Activated naive CD4-positive, alpha-beta T cell treated with anti-CD3 and anti-CD28 coated beads, Interleukin-2, amount 50 U/mL, for 72 hours (primary cell): ENCODE data around the gene NDUFA13. TPM values are rescaled to one million over a fixed set of nuclear protein-coding genes. Genes with fewer than 3 reads are reported as not detected.

Experiments
- ATAC-seq, 2 donors: fragments of 150-1000 bp; cut with Tn5 transposase; 2 replicates each; pipeline ENCODE4 v1.10.0; 2021; ENCODE audit warnings: mild to moderate bottlenecking in 2 of 2, moderate library complexity in 2 of 2
- DNase-seq, 2 donors: peaks; one replicate each; pipeline ENCODE4 v3.0.0; 2021 to 2022; ENCODE audit warnings: low spot score in 2 of 2
- H3K27ac Mint-ChIP-seq, 2 donors: one replicate each; pipeline ENCODE4 v1.8.0; 2022; ENCODE audit warnings: mild to moderate bottlenecking in 2 of 2, mixed read lengths in 2 of 2
- H3K36me3 Mint-ChIP-seq, 2 donors: one replicate each; pipeline ENCODE4 v1.8.0; 2022; ENCODE audit warnings: mixed read lengths in 2 of 2
- H3K9me3 Mint-ChIP-seq, 2 donors: one replicate each; pipeline ENCODE4 v1.8.0; 2022; ENCODE audit warnings: mixed read lengths in 2 of 2
- total RNA-seq, 2 donors: library from RNA; stranded (reverse); gene quantifications; one replicate each; pipeline ENCODE4 v1.2.3, GENCODE V29; 2022

The NDUFA13 gene
- total RNA-seq, 2 donors from 2014 or later = 358 to 407 TPM

DNA sequence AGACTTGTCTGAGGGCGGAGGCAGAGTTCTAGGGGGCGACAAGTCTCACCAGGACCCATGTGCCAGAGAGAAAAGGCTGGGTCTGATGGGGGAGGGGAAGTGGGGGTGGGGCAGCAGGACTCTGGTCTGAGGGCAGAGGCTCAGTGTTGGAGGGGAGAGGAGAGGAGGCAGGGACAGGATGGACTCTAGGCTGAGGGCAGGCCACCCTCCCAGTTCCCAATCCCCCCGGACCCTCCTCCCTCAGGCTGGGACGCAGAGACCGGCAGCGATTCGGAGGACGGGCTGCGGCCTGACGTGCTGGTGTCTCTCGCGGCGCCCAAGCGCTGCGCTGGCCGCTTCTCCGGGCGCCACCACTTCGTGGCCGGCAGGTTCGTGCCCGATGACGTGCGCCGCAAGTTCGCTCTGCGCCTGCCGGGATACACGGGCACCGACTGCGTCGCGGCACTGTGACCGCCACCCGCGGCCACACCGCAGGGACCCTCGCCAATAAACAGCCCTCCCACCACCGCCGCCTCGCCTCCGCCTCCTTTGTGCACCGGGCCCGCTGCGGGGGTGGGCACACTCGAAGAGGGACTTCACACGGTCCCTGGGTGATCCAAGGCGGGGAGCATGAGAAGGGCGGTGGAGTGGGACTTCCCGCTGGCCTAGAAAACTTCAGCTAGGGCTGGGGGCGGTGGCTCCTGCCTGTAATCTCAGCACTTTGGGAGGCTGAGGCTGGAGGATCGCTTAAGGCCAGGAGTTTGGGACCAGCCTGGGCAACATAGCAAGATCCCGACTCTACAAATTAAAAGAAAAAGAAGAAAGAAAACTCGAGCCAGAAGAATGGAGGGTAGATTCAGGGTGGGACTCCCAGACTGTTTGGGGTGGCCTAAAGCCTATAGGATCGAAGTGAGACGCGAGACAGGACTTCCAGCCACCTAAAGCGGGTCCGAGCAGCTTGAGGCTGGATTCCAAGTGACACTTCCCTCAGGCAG, 21.3 kb downstream of the NDUFA13 start:
- DNase-seq (no peak), ATAC-seq (no peak)
- Mint-ChIP-seq H3K9me3 (no peaks in the 10 kb centered on the region), H3K36me3 (no peaks in the 10 kb centered on the region), H3K27ac (peak overlapping the region in 1 of 2 donors; percentile 70)

DNA sequence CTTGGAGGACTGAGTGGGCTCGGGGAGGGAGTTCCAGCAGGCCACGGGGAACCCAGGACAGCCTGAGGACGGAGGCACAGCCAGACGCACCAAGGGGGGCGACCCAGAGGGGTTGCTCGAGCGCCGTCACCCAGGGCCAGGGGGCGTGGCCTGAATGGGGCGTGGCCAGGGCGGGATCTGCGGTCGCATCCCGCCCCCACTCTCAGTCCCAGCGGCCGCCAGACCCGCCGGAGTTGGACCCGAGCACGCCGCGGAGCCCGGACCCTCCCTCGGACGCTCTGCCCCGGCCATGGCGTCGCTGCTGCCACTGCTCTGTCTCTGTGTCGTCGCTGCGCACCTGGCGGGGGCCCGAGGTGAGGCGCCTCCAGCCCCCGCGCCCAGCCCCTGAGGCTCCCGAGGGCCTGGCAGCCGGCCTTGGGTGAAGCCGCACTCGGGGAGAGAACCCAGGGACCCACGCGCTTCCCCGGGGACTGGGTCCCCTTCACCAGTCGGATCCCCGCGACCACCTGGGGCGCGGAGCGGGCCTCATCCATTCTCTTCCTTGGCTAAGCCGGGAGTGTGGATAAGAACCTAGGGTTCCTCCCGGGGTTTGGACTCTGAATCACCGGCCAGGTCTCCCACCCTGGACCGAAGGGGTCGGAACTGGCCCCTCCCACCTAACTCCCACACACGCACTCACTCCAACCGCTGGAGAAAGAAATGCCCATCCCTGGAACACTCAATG, 22.2 kb downstream of the NDUFA13 start, which contains the start of gene CILP2:
TSS of gene CILP2 (plus strand) at position 205 of the 724 bp plus-strand sequence. CDS start at position 290, 85 bp downstream.
- H3K9me3 Mint-ChIP-seq = no peaks in the 10 kb centered on the region
- DNase-seq = no peak
- no peak for ATAC-seq
- H3K36me3 Mint-ChIP-seq = no peaks in the 10 kb centered on the region
- peak within 1 kb of the TSS in 1 of 2 donors; percentile 16 for H3K27ac Mint-ChIP-seq

DNA sequence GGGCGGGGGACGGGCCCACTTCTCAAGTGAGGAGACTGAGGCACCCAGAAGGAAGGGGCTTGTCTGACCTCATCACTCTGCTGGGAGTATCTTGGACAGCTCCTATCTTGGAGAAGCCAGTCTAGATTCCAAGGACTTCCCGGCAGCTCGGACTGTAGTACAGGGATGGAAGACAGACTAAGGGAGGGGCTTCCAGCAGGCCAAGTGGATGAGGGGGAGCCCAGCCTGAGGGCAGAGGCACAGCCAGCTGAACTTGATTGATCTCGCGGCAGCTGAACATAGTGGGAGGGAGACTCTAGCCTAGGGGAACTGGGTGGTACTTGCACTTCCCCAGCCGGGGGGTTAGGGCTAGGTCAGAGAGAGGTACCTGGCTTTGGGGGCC, 22.8 kb downstream of the NDUFA13 start:
- peak overlapping the region in 1 of 2 donors; percentile 16 for H3K27ac Mint-ChIP-seq
- no peaks in the 10 kb centered on the region for H3K9me3 Mint-ChIP-seq
- ATAC-seq = no peak
- DNase-seq = no peak
- H3K36me3 Mint-ChIP-seq = no peaks in the 10 kb centered on the region

DNA sequence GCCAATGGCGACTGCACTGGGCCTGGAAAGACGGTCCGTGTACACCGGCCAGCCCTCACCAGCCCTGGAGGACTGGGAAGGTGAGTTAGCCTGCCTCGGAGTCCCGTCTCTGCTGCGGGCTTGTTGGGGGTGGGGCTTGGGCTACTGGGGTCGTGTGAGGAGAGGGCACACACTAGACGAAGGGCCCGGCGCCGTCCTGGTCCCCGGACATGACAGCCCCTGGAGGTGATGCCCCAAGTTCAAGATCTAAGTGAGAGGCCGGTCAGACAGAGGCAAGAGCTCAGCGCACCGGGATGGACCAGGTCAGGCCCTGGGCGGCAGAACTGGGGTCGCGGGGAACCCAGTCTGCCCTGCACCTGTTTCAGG, 23.7 kb downstream of the NDUFA13 start:
- DNase-seq = no peak
- H3K27ac Mint-ChIP-seq = no peak overlapping the region
- no peak for ATAC-seq
- no peaks in the 10 kb centered on the region for H3K36me3 Mint-ChIP-seq
- no peaks in the 10 kb centered on the region for H3K9me3 Mint-ChIP-seq

DNA sequence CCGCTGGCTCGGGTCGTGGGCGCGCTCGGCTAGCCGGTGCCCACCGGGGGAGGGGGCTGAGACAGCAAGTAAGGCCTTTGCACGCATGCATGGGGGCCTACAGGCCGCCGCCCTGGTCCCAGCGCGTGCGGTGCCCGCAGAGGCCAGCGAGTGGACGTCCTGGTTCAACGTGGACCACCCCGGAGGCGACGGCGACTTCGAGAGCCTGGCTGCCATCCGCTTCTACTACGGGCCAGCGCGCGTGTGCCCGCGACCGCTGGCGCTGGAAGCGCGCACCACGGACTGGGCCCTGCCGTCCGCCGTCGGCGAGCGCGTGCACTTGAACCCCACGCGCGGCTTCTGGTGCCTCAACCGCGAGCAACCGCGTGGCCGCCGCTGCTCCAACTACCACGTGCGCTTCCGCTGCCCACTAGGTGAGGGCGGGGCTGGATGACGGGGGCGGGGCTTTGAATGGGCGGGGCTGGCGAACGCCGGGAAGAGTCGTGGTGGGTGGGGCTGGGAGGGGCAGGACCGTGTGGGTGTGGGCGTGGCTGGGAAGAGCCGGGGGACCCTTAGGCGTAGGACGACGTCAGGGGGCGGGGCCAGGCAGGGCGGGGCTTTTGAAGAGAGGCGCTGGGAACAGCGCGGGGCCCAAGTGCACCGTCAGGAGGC, 24.2 kb downstream of the NDUFA13 start:
- no peaks in the 10 kb centered on the region for H3K36me3 Mint-ChIP-seq
- ATAC-seq (peak; percentile 10 to 50), DNase-seq (peak in 1 of 2 donors; percentile 66)
- H3K9me3 Mint-ChIP-seq = no peaks in the 10 kb centered on the region
- no peak overlapping the region for H3K27ac Mint-ChIP-seq

DNA sequence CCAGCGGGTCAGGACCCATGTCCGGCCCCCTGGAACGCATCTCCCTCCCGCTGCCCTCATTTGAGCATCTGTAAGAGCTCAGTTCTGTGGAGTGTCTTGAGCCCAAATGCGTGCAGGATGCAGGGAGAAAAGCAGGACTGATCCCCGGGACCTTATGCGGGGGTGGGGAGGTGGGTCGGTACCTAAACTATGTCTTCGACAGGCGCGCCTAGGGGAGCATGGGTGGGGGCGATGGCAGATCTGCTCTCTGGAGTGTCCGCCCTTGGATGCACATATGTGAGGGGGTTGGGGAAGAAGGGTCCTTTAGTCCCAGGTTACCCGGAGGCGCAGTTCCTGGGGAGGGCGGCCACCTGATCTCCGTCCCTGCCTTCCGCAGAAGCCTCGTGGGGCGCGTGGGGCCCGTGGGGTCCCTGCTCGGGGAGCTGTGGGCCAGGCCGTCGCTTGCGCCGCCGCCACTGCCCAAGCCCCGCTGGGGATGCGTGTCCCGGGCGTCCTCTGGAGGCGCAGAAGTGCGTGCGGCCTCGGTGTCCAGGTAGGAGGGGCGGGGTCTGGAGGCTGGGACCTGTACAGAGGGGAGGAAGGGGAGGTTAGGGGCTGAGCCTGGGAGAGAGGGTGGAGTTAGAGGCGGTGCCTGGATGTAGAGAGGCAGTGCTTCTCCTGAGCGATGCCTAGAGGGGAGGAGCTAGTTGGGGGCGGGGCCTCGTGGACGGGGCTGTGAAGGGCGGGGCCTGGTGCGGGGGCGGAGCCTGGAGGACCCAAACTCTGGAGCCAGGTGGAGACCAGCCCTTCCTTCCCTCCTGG, 24.9 kb downstream of the NDUFA13 start:
- DNase-seq (peak in 1 of 2 donors; percentile 86), ATAC-seq (peak; percentile 83 to 90)
- Mint-ChIP-seq H3K27ac (no peak overlapping the region), H3K36me3 (no peaks in the 10 kb centered on the region), H3K9me3 (no peaks in the 10 kb centered on the region)

DNA sequence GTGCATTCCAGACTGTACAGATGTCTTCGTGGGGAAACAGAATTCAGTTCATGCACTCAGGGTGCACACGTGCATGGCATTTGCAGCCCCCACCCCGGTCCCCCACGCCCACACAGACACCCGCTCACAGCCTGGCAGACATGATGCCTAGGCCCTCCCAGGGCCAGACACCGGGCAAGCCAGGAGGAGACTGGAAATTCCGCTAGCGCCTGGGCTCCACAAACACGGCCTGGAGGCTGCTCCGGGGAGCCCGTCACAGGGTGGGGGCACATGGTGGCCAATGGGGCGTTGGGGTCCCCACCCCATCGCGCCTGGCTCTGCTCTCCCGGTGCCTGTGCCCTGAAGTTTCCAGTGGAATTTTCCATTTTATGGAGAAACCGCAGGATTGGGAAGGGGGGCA, 25.6 kb downstream of the NDUFA13 start:
- DNase-seq (no peak), ATAC-seq (no peak)
- no peaks in the 10 kb centered on the region for H3K9me3 Mint-ChIP-seq
- no peak overlapping the region for H3K27ac Mint-ChIP-seq
- H3K36me3 Mint-ChIP-seq = no peaks in the 10 kb centered on the region

DNA sequence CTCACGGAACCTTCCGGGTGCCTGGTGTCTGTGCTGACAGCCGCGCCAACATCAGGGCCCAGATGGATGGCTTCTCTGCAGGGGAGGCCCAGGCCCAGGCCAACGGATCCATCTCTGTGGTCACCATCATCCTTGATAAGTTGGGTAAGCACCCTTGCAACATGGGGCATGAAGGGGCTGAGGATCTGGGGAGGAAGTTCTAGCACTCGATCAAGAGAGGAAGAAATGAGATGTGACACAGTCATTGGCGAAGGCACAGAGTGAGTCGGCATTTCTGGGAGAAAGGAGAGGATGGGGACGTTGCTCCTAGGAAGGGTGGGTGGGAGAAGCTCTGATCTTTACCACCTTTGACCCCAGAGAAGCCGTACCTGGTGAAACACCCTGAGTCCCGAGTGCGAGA, 26.5 kb downstream of the NDUFA13 start:
- Mint-ChIP-seq H3K9me3 (no peaks in the 10 kb centered on the region), H3K27ac (no peak overlapping the region), H3K36me3 (no peaks in the 10 kb centered on the region)
- DNase-seq (no peak), ATAC-seq (no peak)

DNA sequence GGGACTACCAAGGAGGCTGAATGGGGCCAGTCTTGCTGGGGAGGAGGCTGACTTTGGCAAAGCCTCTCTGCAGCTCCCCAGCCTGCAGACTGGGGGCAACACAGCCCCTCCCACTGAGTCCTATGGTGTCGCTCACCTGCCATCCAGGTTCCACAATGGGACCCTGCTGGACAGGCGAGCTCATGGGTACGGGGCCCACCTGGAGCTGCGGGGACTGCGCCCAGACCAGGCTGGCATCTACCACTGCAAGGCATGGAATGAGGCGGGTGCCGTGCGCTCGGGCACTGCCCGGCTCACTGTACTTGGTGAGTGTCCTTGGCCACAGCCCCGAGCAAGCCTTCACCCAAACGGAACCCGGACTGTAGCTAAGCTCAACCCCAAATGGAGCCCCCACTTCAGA, 27.1 kb downstream of the NDUFA13 start:
- Mint-ChIP-seq H3K9me3 (no peaks in the 10 kb centered on the region), H3K36me3 (no peaks in the 10 kb centered on the region), H3K27ac (no peak overlapping the region)
- DNase-seq = no peak
- no peak for ATAC-seq

DNA sequence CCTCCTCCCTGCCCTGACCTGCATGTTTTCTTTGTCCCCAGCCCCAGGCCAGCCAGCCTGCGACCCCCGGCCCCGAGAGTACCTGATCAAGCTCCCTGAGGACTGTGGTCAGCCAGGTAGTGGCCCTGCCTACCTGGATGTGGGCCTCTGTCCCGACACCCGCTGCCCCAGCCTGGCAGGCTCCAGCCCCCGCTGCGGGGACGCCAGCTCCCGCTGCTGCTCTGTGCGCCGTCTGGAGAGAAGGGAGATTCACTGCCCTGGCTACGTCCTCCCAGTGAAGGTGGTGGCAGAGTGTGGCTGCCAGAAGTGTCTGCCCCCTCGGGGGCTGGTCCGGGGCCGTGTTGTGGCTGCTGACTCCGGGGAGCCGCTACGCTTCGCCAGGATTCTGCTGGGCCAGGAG, 27.6 kb downstream of the NDUFA13 start:
- H3K9me3 Mint-ChIP-seq = no peaks in the 10 kb centered on the region

DNA sequence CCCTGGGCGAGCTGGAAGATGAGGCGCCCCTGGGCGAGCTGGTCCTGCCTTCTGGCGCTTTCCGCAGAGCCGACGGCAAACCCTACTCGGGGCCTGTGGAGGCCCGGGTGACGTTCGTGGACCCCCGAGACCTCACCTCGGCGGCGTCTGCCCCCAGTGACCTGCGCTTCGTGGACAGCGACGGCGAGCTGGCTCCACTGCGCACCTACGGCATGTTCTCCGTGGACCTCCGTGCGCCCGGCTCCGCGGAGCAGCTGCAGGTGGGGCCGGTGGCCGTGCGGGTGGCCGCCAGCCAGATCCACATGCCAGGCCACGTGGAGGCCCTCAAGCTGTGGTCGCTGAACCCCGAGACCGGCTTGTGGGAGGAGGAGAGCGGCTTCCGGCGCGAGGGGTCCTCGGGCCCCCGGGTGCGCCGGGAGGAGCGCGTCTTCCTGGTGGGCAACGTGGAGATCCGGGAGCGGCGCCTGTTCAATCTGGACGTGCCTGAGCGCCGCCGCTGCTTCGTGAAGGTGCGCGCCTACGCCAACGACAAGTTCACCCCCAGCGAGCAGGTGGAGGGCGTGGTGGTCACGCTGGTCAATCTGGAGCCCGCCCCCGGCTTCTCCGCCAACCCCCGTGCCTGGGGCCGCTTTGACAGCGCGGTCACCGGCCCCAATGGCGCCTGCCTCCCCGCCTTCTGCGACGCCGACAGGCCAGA, 28.4 kb downstream of the NDUFA13 start:
- H3K27ac Mint-ChIP-seq = no peak overlapping the region
- DNase-seq = no peak
- no peaks in the 10 kb centered on the region for H3K36me3 Mint-ChIP-seq
- ATAC-seq = no peak
- no peaks in the 10 kb centered on the region for H3K9me3 Mint-ChIP-seq

More for the DNA sequence above, 27.6 kb downstream of the NDUFA13 start:
- no peak for ATAC-seq
- Mint-ChIP-seq H3K27ac (no peak overlapping the region), H3K36me3 (no peaks in the 10 kb centered on the region)
- DNase-seq = no peak

DNA sequence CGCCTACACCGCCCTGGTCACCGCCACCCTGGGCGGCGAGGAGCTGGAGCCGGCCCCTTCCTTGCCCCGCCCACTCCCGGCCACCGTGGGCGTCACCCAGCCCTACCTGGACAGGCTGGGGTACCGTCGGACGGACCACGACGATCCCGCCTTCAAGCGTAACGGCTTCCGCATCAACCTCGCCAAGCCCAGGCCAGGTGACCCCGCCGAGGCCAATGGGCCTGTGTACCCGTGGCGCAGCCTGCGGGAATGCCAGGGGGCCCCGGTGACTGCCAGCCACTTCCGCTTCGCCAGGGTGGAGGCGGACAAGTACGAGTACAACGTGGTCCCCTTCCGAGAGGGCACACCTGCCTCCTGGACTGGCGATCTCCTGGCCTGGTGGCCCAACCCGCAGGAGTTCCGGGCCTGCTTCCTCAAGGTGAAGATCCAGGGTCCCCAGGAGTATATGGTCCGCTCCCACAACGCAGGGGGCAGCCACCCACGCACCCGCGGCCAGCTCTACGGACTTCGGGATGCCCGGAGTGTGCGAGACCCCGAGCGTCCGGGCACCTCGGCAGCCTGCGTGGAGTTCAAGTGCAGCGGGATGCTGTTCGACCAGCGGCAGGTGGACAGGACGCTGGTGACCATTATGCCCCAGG, 29.0 kb downstream of the NDUFA13 start:
- no peaks in the 10 kb centered on the region for H3K36me3 Mint-ChIP-seq
- no peak for DNase-seq
- H3K9me3 Mint-ChIP-seq = no peaks in the 10 kb centered on the region
- no peak overlapping the region for H3K27ac Mint-ChIP-seq
- no peak for ATAC-seq

DNA sequence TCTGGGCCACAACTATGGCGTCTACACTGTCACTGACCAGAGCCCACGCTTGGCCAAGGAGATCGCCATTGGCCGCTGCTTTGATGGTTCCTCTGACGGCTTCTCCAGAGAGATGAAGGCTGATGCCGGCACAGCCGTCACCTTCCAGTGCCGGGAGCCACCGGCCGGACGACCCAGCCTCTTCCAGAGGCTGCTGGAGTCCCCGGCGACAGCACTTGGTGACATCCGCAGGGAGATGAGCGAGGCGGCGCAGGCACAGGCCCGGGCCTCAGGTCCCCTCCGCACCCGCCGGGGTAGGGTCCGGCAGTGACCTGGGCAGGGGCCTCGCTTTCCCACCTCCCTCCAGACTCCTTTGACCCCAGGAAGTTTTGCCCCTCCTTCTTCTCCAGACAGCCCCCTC, 29.7 kb downstream of the NDUFA13 start:
- no peak for DNase-seq
- Mint-ChIP-seq H3K9me3 (no peaks in the 10 kb centered on the region), H3K27ac (no peak overlapping the region), H3K36me3 (no peaks in the 10 kb centered on the region)
- ATAC-seq = no peak

DNA sequence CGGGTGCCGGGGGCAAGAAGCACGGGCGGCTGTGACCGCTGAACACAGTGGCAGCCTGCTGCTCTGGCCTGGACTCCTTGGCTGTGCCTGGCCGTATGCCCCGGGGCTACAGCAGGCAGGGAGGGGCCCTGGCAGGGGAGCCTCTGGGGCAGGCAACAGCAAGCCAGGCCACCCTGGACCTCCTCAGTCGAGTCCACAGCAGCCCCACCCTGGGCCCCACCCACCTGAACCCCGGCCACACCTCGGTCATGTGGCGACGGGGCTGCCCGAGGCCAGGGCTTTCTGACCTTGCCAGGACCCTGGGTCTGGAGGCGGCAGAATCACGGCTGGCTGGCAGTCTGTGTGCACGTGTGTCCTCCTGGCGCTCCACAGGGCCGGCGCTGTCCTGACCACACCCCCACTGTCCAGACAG, 30.7 kb downstream of the NDUFA13 start:
- Mint-ChIP-seq H3K27ac (no peak overlapping the region), H3K9me3 (no peaks in the 10 kb centered on the region), H3K36me3 (no peaks in the 10 kb centered on the region)
- DNase-seq = no peak
- no peak for ATAC-seq

DNA sequence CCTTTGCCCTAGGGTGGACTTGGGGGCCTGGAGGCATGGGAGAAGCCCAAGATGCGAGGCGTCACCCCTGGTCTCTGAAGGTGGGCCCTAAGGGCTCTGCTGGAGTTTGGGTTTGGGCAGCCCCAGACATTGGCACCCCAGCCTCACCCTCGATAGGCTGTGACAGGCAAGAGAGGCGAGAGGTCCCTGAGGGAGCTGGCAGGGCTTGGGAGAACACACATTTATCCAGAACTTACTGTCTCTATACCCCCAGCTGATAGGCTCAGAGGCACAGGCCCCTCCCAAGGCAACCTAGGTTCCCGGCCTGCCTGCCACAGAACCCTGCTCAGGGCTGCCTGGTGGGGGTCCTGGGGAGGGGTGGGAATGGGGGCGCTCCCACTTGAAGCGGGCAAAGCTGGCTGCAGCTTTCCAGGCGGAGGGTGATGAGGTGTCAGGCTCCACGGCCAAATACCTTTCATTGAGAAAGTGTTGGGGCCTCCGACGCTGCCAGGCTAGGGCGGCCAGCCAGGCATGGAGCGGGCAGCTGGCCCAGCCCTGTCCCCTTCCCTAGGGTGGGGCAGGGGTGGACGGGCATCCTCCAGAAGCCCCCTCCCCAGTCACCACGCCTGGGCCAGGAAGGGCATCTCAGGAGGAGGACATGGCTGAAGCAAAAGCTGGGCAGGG, 31.8 kb downstream of the NDUFA13 start:
- DNase-seq = no peak
- Mint-ChIP-seq H3K27ac (no peak overlapping the region), H3K36me3 (no peaks in the 10 kb centered on the region), H3K9me3 (no peaks in the 10 kb centered on the region)
- no peak for ATAC-seq
